ENCODE measurements around the gene PRICKLE3.
A peak's percentile ranks its signal among the peaks of the same experiment; 100 is the strongest.

PRICKLE3 gene

DNA sequence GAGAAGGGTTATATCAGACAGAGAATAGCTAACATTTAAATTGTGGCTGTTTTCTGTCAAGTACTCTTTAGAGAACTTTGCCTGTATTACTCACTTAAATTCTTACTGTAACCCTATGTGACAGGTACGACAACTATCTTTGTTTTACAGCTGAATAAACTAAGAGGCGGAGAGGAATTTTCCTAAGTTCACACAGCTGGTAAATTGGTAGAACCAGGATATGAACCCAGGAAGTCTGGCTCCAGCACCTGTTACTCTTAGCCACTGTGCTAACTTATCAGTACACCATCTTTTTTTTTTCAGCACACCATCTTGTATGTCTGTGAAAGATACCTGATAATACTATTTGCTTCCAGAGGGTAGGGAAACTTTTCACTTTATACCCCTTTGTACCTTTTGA lies 15.8 kb upstream of the PRICKLE3 start:
- TF ChIP-seq, protein P1, sequence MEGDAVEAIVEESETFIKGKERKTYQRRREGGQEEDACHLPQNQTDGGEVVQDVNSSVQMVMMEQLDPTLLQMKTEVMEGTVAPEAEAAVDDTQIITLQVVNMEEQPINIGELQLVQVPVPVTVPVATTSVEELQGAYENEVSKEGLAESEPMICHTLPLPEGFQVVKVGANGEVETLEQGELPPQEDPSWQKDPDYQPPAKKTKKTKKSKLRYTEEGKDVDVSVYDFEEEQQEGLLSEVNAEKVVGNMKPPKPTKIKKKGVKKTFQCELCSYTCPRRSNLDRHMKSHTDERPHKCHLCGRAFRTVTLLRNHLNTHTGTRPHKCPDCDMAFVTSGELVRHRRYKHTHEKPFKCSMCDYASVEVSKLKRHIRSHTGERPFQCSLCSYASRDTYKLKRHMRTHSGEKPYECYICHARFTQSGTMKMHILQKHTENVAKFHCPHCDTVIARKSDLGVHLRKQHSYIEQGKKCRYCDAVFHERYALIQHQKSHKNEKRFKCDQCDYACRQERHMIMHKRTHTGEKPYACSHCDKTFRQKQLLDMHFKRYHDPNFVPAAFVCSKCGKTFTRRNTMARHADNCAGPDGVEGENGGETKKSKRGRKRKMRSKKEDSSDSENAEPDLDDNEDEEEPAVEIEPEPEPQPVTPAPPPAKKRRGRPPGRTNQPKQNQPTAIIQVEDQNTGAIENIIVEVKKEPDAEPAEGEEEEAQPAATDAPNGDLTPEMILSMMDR (IDR thresholded peaks at IDR 0.05; ENCODE audit: low read depth, low read length): no peak
- no peak overlapping the region for H3K4me3 ChIP-seq (replicated peaks in 1 of 2; ENCODE audit: low read depth in 2 of 2, low read length in 2 of 2)
- no peak for DNase-seq (ENCODE audit: low read depth in 2 of 2)

DNA sequence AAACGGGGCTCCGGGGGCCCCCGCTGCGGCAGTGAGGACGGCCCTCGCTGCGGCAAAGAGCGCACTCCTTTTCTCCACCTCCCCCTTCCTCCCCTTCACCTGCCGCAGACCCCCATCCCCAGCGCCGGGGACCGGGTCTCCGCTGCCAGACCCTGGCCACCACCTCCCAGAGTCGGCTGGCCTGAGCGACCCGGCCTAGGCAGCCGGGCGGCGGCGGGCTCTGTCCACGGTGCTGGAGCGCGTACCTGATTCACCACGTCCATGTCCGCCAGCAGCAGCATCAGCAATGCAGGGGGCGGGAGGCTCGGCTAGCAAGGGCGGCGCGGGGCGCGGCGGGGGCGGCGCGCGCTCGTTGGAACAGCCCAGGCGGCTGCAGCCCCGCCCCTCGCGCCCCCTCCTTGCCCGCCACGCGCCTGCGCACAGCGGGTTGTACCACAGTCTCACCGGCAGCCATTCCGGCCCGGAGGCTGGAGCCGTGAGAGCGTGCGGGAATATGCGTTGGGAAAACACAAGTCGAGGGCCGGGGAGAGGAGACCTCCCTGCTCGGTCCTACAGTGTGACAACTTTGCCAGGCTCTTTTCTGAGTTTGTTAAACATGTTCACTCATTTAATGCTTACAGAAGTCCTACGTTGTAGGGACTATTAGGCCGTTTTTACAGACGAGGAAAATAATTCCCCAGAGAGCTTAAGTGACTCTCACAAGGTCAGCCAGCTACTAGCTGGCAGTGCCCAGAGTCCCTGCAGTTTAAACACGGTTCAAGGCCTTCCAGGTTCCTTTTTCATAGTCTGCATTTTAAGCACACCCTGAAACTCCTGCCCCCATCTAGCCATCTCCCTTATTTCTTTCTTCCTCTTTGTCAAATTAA lies 14.0 kb upstream of the PRICKLE3 start, which contains the start of gene SYP:
TSS of gene SYP (minus strand) at position 288 of the 866 bp plus-strand sequence. CDS start at position 281, 7 bp downstream.
- peak within 1 kb of the TSS in 1 of 2 donors; percentile 14 for H3K4me3 ChIP-seq (replicated peaks in 1 of 2; ENCODE audit: low read depth in 2 of 2, low read length in 2 of 2)
- peak; percentile 85 to 91 for DNase-seq (ENCODE audit: low read depth in 2 of 2)
- TF ChIP-seq, protein P1 (IDR thresholded peaks at IDR 0.05; ENCODE audit: low read depth, low read length): no peak

DNA sequence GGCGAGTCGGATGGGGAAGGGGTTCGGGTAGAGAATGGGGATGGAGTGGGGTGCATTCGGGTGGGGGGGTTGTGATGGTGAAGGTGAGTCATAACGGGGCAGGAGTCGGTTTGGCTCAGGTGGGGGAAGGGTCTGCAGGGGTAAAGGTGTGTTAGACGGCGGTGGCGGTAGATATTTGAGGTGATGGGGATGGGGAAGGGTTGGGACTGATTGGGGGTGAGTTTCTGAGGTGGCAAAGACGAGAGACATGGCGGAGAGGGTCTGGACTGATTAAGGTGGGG lies 13.1 kb upstream of the PRICKLE3 start:
- no peak overlapping the region for H3K4me3 ChIP-seq (replicated peaks in 1 of 2; ENCODE audit: low read depth in 2 of 2, low read length in 2 of 2)
- DNase-seq (ENCODE audit: low read depth in 2 of 2): no peak

DNA sequence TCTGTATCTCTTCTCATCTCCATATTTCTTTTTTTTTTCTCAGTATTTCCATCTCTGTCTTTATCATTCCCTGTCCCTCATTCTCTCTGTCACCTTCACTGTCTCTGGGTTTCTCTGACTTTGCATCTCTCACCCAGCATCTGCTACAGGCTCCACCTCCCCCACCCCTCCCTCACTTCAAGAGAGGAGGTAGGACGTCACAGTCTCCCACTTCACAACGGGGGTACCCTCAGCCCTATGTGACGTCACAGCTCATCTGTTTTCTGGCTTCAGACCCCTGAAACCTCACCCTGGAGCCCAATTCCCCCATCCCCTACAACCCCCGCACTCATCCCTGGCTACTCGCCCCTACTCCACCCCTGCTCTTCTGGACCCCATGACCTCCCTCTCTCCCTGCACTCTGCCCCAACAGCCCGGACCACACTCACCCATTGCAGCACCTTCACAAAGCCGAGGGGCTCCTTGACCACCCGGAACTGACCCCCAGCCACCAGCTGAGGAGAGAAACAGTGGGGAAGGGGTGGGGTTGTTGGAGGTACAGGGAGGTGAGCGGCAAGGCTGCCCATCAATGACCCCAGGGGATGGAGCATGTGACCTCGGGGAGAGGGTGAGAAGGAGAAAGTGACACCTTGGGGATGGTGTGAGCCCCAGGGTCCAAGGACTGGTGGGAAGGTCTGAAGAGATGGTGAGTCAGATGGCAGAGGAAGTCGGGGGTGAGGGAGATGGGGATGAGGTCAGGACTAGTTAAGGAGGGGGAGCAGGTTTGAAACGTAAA lies 12.6 kb upstream of the PRICKLE3 start:
- H3K4me3 ChIP-seq (replicated peaks in 1 of 2; ENCODE audit: low read depth in 2 of 2, low read length in 2 of 2): no peak overlapping the region
- TF ChIP-seq, protein P1 (IDR thresholded peaks at IDR 0.05; ENCODE audit: low read depth, low read length): no peak
- DNase-seq (ENCODE audit: low read depth in 2 of 2): no peak

More for the DNA sequence above, 13.1 kb upstream of the PRICKLE3 start:
- TF ChIP-seq, protein P1 (IDR thresholded peaks at IDR 0.05; ENCODE audit: low read depth, low read length): no peak

DNA sequence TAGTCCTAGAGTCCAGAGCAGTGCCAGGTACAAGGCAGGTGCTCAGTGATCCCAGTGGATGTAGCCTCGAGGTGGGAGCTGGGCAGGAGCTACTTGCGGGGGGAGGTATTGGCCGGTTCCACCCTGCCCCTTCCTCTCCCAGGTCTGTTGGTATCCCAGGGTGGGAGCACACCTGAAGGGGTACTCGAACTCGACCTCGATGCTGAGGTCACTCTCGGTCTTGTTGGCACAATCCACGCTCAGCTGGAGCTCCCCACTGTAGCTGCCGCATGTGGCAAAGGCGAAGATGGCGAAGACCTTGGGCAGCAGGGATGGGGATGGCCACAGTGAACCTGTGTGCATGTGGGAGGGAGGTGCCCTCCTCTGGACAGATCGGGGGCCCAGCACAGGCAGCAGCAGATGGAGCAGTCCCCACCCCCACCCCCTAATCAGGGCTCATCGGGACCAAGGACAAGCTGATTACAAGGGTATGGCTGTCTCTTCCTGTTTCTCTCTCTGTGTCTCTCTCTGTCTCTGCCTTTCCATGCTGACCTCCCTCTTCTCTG lies 11.4 kb upstream of the PRICKLE3 start:
- DNase-seq (ENCODE audit: low read depth in 2 of 2): no peak
- TF ChIP-seq, protein P1 (IDR thresholded peaks at IDR 0.05; ENCODE audit: low read depth, low read length): no peak
- H3K4me3 ChIP-seq (replicated peaks in 1 of 2; ENCODE audit: low read depth in 2 of 2, low read length in 2 of 2): no peak overlapping the region

DNA sequence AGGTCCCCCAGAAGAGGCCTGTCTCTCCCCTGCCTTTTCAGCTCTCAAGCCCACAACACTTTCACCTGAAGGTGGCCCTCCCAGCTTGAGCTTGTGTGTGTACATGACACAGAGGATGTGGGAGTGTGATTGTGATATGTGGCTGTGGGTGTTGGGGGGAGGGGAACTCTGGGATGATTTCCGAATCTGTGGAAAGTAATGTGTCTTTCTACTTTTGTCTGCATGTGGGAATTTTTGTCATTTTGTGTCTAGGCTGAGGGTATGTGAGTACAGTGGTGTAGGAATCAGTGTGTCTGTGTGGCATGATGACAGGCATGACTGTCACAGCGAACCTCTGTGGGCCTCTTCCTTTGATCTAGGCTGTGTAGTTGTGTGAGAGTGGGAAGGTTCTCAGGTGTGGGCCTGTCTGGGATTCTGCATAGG lies 7.4 kb upstream of the PRICKLE3 start:
- DNase-seq (ENCODE audit: low read depth in 2 of 2): no peak
- TF ChIP-seq, protein P1 (IDR thresholded peaks at IDR 0.05; ENCODE audit: low read depth, low read length): no peak
- no peak overlapping the region for H3K4me3 ChIP-seq (replicated peaks in 1 of 2; ENCODE audit: low read depth in 2 of 2, low read length in 2 of 2)

Measured in cardiac fibroblast (primary cell).